GM18507 (cell line): ENCODE results near the gene NHLRC1.

Experiments
- DNase-seq: peaks from one replicate; pipeline ENCODE4 v3.0.0; 2011; ENCODE audit warnings: low read depth; ENCODE audit not compliant: insufficient read length; ENCODE audit errors: extremely low spot score
- FAIRE-seq: peaks from 2 replicates; lab custom pipeline; 2011; peaks lifted over from hg19 to GRCh38; lab: Jason Lieb, UNC

NHLRC1 gene

GRCh38 chr6:18091382-18091781, 31.1 kb downstream of the NHLRC1 start:
- no peak for DNase-seq
- no peak for FAIRE-seq

GRCh38 chr6:18090349-18090786, 32.1 kb downstream of the NHLRC1 start:
- FAIRE-seq = no peak
- DNase-seq = no peak

- DNase-seq (no peak), FAIRE-seq (no peak)
Observed at GRCh38 chr6:18088419-18089296, 33.8 kb downstream of the NHLRC1 start.

GRCh38 chr6:18087396-18088165, 34.9 kb downstream of the NHLRC1 start:
- FAIRE-seq = no peak
- DNase-seq = no peak

GRCh38 chr6:18081025-18081668, 41.3 kb downstream of the NHLRC1 start:
- no peak for FAIRE-seq

GRCh38 chr6:18080544-18080943, 41.9 kb downstream of the NHLRC1 start:
- DNase-seq (no peak), FAIRE-seq (no peak)

More at GRCh38 chr6:18081025-18081668, 41.3 kb downstream of the NHLRC1 start:
- DNase-seq = no peak

GRCh38 chr6:18078866-18079265, 43.6 kb downstream of the NHLRC1 start:
- DNase-seq (no peak), FAIRE-seq (no peak)

- DNase-seq = no peak
- no peak for FAIRE-seq
Observed at GRCh38 chr6:18076231-18076630, 46.2 kb downstream of the NHLRC1 start.

- DNase-seq (no peak), FAIRE-seq (no peak)
Observed at GRCh38 chr6:18072841-18073240, 49.6 kb downstream of the NHLRC1 start.

- FAIRE-seq (no peak), DNase-seq (no peak)
Observed at GRCh38 chr6:18070486-18070885, 52.0 kb downstream of the NHLRC1 start.
